Neural cell (in vitro differentiated cells): ENCODE data around the gene NECAB3. TPM values are rescaled to one million over a fixed set of nuclear protein-coding genes. Genes with fewer than 3 reads are reported as not detected.

Experiments
- H2AFZ ChIP-seq: fragments of 200-600, 300-800 bp; sonication (generic), shearing (Covaris generic); 2 replicates; pipeline ENCODE4 v1.6.0; 2014; ENCODE audit warnings: low read depth, mild to moderate bottlenecking, antibody characterized with exemption, low read length, moderate library complexity
- H3F3A ChIP-seq: fragments of 200-600 bp; shearing (Covaris generic); 2 replicates; pipeline ENCODE4 v1.6.1; 2016; ENCODE audit warnings: mild to moderate bottlenecking, moderate library complexity, mixed read lengths, antibody characterized with exemption, low read length; ENCODE audit not compliant: insufficient read depth, poor library complexity, severe bottlenecking
- H3K27ac ChIP-seq: fragments of 200-600, 300-800 bp; sonication (generic), shearing (Covaris generic); 2 replicates; pipeline ENCODE4 v1.5.1; 2014; ENCODE audit warnings: mild to moderate bottlenecking, low read length, moderate library complexity
- H3K27me3 ChIP-seq: fragments of 300-800, 200-600 bp; sonication (generic), shearing (Covaris generic); 2 replicates; pipeline ENCODE4 v1.6.0; 2014; ENCODE audit warnings: mild to moderate bottlenecking, low read depth, low read length, moderate library complexity; ENCODE audit not compliant: insufficient read depth
- H3K36me3 ChIP-seq: fragments of 300-800, 200-600 bp; sonication (generic), shearing (Covaris generic); 2 replicates; pipeline ENCODE4 v1.5.1; 2014; ENCODE audit warnings: mild to moderate bottlenecking, antibody characterized with exemption, low read length, moderate library complexity; ENCODE audit not compliant: insufficient read depth
- H3K4me2 ChIP-seq: fragments of 300-800, 200-600 bp; sonication (generic), shearing (Covaris generic); 2 replicates; pipeline ENCODE4 v1.6.0; 2014; ENCODE audit warnings: mild to moderate bottlenecking, low read length
- H3K4me3 ChIP-seq: fragments of 300-800, 200-600 bp; sonication (generic), shearing (Covaris generic); 2 replicates; pipeline ENCODE4 v1.5.1; 2014; ENCODE audit warnings: mild to moderate bottlenecking, low read length, moderate library complexity
- H3K79me2 ChIP-seq: fragments of 200-600 bp; shearing (Covaris generic); replicated peaks from 2 replicates; pipeline ENCODE4 v1.6.0; 2014; ENCODE audit warnings: mild to moderate bottlenecking, low read length, moderate library complexity; ENCODE audit not compliant: insufficient read depth
- H3K9ac ChIP-seq: fragments of 300-800, 200-600 bp; sonication (generic), shearing (Covaris generic); 2 replicates; pipeline ENCODE4 v1.6.1; 2016; ENCODE audit warnings: mild to moderate bottlenecking, low read length, mixed read lengths
- H3K9me2 ChIP-seq: fragments of 200-600 bp; shearing (Covaris generic); 2 replicates; pipeline ENCODE4 v1.6.1; 2016; ENCODE audit warnings: mild to moderate bottlenecking, low read length, mixed read lengths; ENCODE audit not compliant: insufficient read depth
- H3K9me3 ChIP-seq: fragments of 200-600, 300-800 bp; sonication (generic), shearing (Covaris generic); 2 replicates; pipeline ENCODE4 v1.6.1; 2016; ENCODE audit warnings: mild to moderate bottlenecking, mixed run types, low read length, moderate library complexity, mixed read lengths
- H4K20me1 ChIP-seq: fragments of 200-600 bp; shearing (Covaris generic); 2 replicates; pipeline ENCODE4 v1.6.1; 2016; ENCODE audit warnings: mild to moderate bottlenecking, mixed run types; ENCODE audit not compliant: insufficient read depth
- EP300 ChIP-seq: fragments of 450-650 bp; conservative IDR thresholded peaks from 2 replicates; pipeline ENCODE4 v1.6.1; 2014; ENCODE audit warnings: antibody characterized with exemption, mild to moderate bottlenecking, moderate library complexity; ENCODE audit not compliant: poor library complexity, severe bottlenecking
- EZH2 ChIP-seq: fragments of 200-600, 300-800 bp; shearing (Covaris generic), sonication (generic); IDR thresholded peaks from 2 replicates; pipeline ENCODE4 v1.6.1; 2014; ENCODE audit warnings: antibody characterized with exemption, low read length, borderline replicate concordance, mild to moderate bottlenecking; ENCODE audit not compliant: insufficient read depth, poor library complexity, severe bottlenecking
- MXI1 ChIP-seq: fragments of 450-650 bp; conservative IDR thresholded peaks from 2 replicates; pipeline ENCODE4 v1.6.1; 2014; ENCODE audit warnings: antibody characterized with exemption, mild to moderate bottlenecking; ENCODE audit not compliant: poor library complexity, severe bottlenecking
- POLR2AphosphoS5 ChIP-seq: IDR thresholded peaks from 2 replicates; pipeline ENCODE4 v1.6.1; 2012
- RAD21 ChIP-seq: fragments of 450-650 bp; conservative IDR thresholded peaks from 2 replicates; pipeline ENCODE4 v1.6.1; 2014; ENCODE audit warnings: antibody characterized with exemption, mild to moderate bottlenecking, moderate library complexity
- REST ChIP-seq: IDR thresholded peaks from 2 replicates; pipeline ENCODE4 v1.6.1; 2012; ENCODE audit warnings: borderline replicate concordance
- SMC3 ChIP-seq: fragments of 450-650 bp; conservative IDR thresholded peaks from 2 replicates; pipeline ENCODE4 v1.6.1; 2014; ENCODE audit warnings: antibody characterized with exemption, mild to moderate bottlenecking, moderate library complexity; ENCODE audit not compliant: poor library complexity
- TAF1 ChIP-seq: IDR thresholded peaks from 2 replicates; pipeline ENCODE4 v1.6.1; 2012; ENCODE audit warnings: low read depth
- polyA plus RNA-seq: library from polyadenylated mRNA; depleted of rRNA; stranded (reverse); fragments of >200 nt; gene quantifications from 2 replicates; pipeline ENCODE4 v1.2.3, GENCODE V29; 2014
- TF ChIP-seq, protein P1 (sequence below): fragments of 450-650 bp; IDR thresholded peaks from 2 replicates; pipeline ENCODE4 v1.5.1; 2014; ENCODE audit warnings: antibody characterized with exemption, mild to moderate bottlenecking, moderate library complexity; ENCODE audit not compliant: poor library complexity, severe bottlenecking

Gene NECAB3
- polyA plus RNA-seq, 1 donor from 2014 or later = 21.4 TPM

- Histone ChIP-seq H3K9ac (no peak overlapping the region), H2AFZ (no peak overlapping the region), H3K27me3 (no peaks in the 10 kb centered on the region), H3K4me2 (no peak overlapping the region), H3F3A (no peaks in the 10 kb centered on the region), H3K36me3 (no peaks in the 10 kb centered on the region), H3K27ac (no peak overlapping the region), H3K79me2 (no peaks in the 10 kb centered on the region), H3K9me2 (no peaks in the 10 kb centered on the region), H3K9me3 (no peaks in the 10 kb centered on the region), H3K4me3 (no peak overlapping the region), H4K20me1 (no peaks in the 10 kb centered on the region)
- TF ChIP-seq POLR2AphosphoS5 (no peak), REST (no peak), EP300 (no peak), TAF1 (no peak), SMC3 (no peak), EZH2 (no peak), MXI1 (no peak)
- TF ChIP-seq, protein P1, sequence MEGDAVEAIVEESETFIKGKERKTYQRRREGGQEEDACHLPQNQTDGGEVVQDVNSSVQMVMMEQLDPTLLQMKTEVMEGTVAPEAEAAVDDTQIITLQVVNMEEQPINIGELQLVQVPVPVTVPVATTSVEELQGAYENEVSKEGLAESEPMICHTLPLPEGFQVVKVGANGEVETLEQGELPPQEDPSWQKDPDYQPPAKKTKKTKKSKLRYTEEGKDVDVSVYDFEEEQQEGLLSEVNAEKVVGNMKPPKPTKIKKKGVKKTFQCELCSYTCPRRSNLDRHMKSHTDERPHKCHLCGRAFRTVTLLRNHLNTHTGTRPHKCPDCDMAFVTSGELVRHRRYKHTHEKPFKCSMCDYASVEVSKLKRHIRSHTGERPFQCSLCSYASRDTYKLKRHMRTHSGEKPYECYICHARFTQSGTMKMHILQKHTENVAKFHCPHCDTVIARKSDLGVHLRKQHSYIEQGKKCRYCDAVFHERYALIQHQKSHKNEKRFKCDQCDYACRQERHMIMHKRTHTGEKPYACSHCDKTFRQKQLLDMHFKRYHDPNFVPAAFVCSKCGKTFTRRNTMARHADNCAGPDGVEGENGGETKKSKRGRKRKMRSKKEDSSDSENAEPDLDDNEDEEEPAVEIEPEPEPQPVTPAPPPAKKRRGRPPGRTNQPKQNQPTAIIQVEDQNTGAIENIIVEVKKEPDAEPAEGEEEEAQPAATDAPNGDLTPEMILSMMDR = no peak
These were observed 15.3 kb upstream of the NECAB3 start for GRCh38 chr20:33689493-33689892.

- Histone ChIP-seq H3K4me2 (no peak overlapping the region), H2AFZ (no peak overlapping the region), H3K9ac (no peak overlapping the region), H3K9me3 (no peaks in the 10 kb centered on the region), H3K27ac (no peak overlapping the region), H3K36me3 (no peaks in the 10 kb centered on the region), H4K20me1 (no peaks in the 10 kb centered on the region), H3K4me3 (no peak overlapping the region), H3F3A (no peaks in the 10 kb centered on the region), H3K79me2 (peaks cover under 1% of the 10 kb centered on the region), H3K9me2 (no peaks in the 10 kb centered on the region), H3K27me3 (no peaks in the 10 kb centered on the region)
- TF ChIP-seq RAD21 = no peak
- TF ChIP-seq TAF1 = no peak
- TF ChIP-seq POLR2AphosphoS5 = no peak
- TF ChIP-seq EP300 = no peak
- TF ChIP-seq REST = no peak
- no peak for TF ChIP-seq SMC3
- TF ChIP-seq, protein P1 = no peak
- TF ChIP-seq EZH2 = no peak
- TF ChIP-seq MXI1 = no peak
These were observed 14.8 kb upstream of the NECAB3 start for GRCh38 chr20:33688938-33689424.
